DOHH2 (cell line): ENCODE data around the gene IAPP.

Experiments
- EZH2phosphoT487 ChIP-seq: fragments of 200-600 bp; sonication (generic); IDR thresholded peaks from 2 replicates; pipeline ENCODE4 v1.6.1; 2017; ENCODE audit warnings: borderline replicate concordance, mild to moderate bottlenecking, antibody characterized with exemption, low read length, moderate library complexity, mixed read lengths
- TF ChIP-seq, protein P1 (sequence below): fragments of 200-600 bp; sonication (generic); IDR thresholded peaks from one replicate; pipeline ENCODE4 v1.5.1; 2014; ENCODE audit warnings: antibody characterized with exemption, mild to moderate bottlenecking, low read depth, low read length; ENCODE audit not compliant: poor library complexity, severe bottlenecking

DNA sequence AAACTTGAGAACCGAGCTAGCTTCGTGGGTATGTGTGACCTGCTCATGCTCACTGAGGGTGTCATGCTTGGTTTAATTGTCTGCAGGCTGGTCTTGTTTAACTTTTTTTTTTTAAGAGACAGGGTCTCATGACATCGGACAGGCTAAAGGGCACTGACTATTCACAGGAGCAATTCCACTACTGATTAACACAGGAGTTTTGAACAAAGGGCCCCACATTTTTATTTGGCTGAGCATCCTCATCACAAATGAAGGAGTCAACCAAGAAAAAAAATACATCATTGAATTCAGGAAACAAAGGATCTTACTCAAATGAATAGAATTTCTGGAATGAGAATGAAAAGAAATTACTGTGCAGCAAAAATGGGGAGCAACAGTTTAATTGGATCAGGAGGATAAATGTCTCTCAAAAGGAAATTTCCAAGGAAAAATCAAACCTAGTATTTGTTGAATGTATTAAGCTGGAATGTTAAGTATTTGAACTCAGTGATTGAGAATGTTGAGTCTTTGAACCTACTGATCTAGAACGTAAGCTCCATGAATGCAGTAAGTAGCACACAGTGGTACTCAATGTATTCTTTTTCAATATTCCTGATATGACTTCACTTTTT is 43.9 kb downstream of the IAPP start:
- TF ChIP-seq, protein P1, sequence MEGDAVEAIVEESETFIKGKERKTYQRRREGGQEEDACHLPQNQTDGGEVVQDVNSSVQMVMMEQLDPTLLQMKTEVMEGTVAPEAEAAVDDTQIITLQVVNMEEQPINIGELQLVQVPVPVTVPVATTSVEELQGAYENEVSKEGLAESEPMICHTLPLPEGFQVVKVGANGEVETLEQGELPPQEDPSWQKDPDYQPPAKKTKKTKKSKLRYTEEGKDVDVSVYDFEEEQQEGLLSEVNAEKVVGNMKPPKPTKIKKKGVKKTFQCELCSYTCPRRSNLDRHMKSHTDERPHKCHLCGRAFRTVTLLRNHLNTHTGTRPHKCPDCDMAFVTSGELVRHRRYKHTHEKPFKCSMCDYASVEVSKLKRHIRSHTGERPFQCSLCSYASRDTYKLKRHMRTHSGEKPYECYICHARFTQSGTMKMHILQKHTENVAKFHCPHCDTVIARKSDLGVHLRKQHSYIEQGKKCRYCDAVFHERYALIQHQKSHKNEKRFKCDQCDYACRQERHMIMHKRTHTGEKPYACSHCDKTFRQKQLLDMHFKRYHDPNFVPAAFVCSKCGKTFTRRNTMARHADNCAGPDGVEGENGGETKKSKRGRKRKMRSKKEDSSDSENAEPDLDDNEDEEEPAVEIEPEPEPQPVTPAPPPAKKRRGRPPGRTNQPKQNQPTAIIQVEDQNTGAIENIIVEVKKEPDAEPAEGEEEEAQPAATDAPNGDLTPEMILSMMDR = no peak
- no peak for TF ChIP-seq EZH2phosphoT487
